HepG2 (cell line): ENCODE results near the gene NRL. TPM values are rescaled to one million over a fixed set of nuclear protein-coding genes. Genes with fewer than 3 reads are reported as not detected.
A peak's percentile ranks its signal among the peaks of the same experiment; 100 is the strongest.

Source experiments
- ATAC-seq: fragments of 200-7000 bp; cut with Tn5 transposase; 3 replicates; pipeline ENCODE4 v1.9.1; 2020; ENCODE audit warnings: mild to moderate bottlenecking, moderate library complexity
- BruUV-seq: library from RNA; stranded (reverse); fragments of 400-500 nt; replicated peaks from 2 replicates; lab custom pipeline; 2021; lab: Mats Ljungman, UMichigan
- CTCF ChIA-PET: fragments of 300-600 bp; formaldehyde crosslinking; extraction: SDS; loops from one replicate; lab custom pipeline; 2021; ENCODE audit warnings: low total read pairs, inconsistent platforms, low intra/inter-chr PET ratio; lab: Yijun Ruan, JAX
- POLR2A ChIA-PET: fragments of 350-600 bp; sonication (Branson Sonifier 250); formaldehyde crosslinking; loops from one replicate; lab custom pipeline; 2020; ENCODE audit warnings: antibody characterized with exemption, inconsistent platforms; lab: Yijun Ruan, JAX
- DNase-seq: peaks from one replicate; pipeline ENCODE4 v3.0.0-alpha.2; 2015; ENCODE audit warnings: low spot score
- FAIRE-seq: peaks from 3 replicates; lab custom pipeline; 2011; peaks lifted over from hg19 to GRCh38; lab: Jason Lieb, UNC
- H2AFZ ChIP-seq: one replicate; pipeline ENCODE4 v1.6.1; 2011; ENCODE audit warnings: low read length, inconsistent platforms
- H3K27ac ChIP-seq: fragments of 300-600 bp; 3 replicates; pipeline ENCODE4 v1.8.0; 2011; ENCODE audit warnings: mixed run types, mild to moderate bottlenecking, mixed read lengths, low read length, inconsistent platforms; ENCODE audit not compliant: insufficient read depth; ENCODE audit errors: extremely low read length
- H3K27me3 ChIP-seq, 2 experiments: fragments of 200-600 bp in 1 of 2; 2 replicates in 1 of 2; 3 replicates in 1 of 2; pipeline versions ENCODE4 v1.6.0 to v1.8.0; 2011; ENCODE audit warnings: low read length in 2 of 2, mild to moderate bottlenecking in 2 of 2, moderate library complexity in 2 of 2, inconsistent platforms in 1 of 2; ENCODE audit not compliant: insufficient read depth in 2 of 2, control insufficient read depth in 1 of 2
- H3K36me3 ChIP-seq, 2 experiments: fragments of 200-600 bp in 1 of 2; replicated peaks in 1 of 2; 2 replicates in 1 of 2; 3 replicates in 1 of 2; pipeline versions ENCODE4 v1.5.1 to v1.8.0; 2011; ENCODE audit warnings: low read length in 2 of 2, inconsistent platforms in 1 of 2; ENCODE audit not compliant: insufficient read depth in 2 of 2, control insufficient read depth in 1 of 2
- H3K4me1 ChIP-seq: 2 replicates; pipeline ENCODE4 v1.5.1; 2012; ENCODE audit warnings: low read length, inconsistent platforms; ENCODE audit not compliant: insufficient read depth
- H3K4me2 ChIP-seq: 2 replicates; pipeline ENCODE4 v1.6.0; 2011; ENCODE audit warnings: low read depth, low read length, inconsistent platforms
- H3K4me3 ChIP-seq, 3 experiments: fragments of 200-600 bp in 1 of 3; sonication (generic), shearing (Covaris generic) in 1 of 3; replicated peaks in 1 of 3; 2 replicates each; pipeline ENCODE4 v1.5.1; 2011 to 2016; ENCODE audit warnings: low read length in 3 of 3, inconsistent platforms in 2 of 3, low read depth in 2 of 3, mild to moderate bottlenecking in 2 of 3, control low read depth in 1 of 3, mixed read lengths in 1 of 3; ENCODE audit not compliant: insufficient read depth in 1 of 3
- H3K79me2 ChIP-seq: one replicate; pipeline ENCODE4 v1.6.1; 2011; ENCODE audit warnings: low read length, inconsistent platforms; ENCODE audit not compliant: insufficient read depth
- H3K9ac ChIP-seq: 2 replicates; pipeline ENCODE4 v1.6.0; 2011; ENCODE audit warnings: mild to moderate bottlenecking, low read depth, low read length, inconsistent platforms; ENCODE audit not compliant: insufficient read depth
- H3K9me3 ChIP-seq: 2 replicates; pipeline ENCODE4 v1.5.1; 2012; ENCODE audit warnings: mild to moderate bottlenecking, low read length
- H4K20me1 ChIP-seq: 2 replicates; pipeline ENCODE4 v1.6.0; 2011; ENCODE audit warnings: inconsistent platforms, mild to moderate bottlenecking, low read length, moderate library complexity; ENCODE audit not compliant: insufficient read depth
- ARNTL ChIP-seq: sonication (generic); formaldehyde crosslinking; IDR thresholded peaks from 2 replicates; pipeline ENCODE4 v1.4.0; 2020; ENCODE audit warnings: mild to moderate bottlenecking, missing genetic modification reagents
- CENPT ChIP-seq: sonication (generic); formaldehyde crosslinking; IDR thresholded peaks from 2 replicates; pipeline ENCODE4 v1.8.0; 2022; ENCODE audit warnings: low read depth, mild to moderate bottlenecking, moderate library complexity, missing genetic modification reagents
- DMAP1 ChIP-seq: IDR thresholded peaks from 2 replicates; pipeline ENCODE4 v1.6.1; 2016
- EED ChIP-seq: sonication (generic); formaldehyde crosslinking; IDR thresholded peaks from 2 replicates; pipeline ENCODE4 v1.5.0; 2020; ENCODE audit warnings: mild to moderate bottlenecking, missing genetic modification reagents
- FLYWCH1 ChIP-seq: sonication (generic); formaldehyde crosslinking; IDR thresholded peaks from 2 replicates; pipeline ENCODE4 v1.8.1; 2023; ENCODE audit warnings: mild to moderate bottlenecking, missing genetic modification reagents
- FOSL1 ChIP-seq: sonication (generic); formaldehyde crosslinking; IDR thresholded peaks from 2 replicates; pipeline ENCODE4 v1.9.0; 2021; ENCODE audit warnings: missing genetic modification reagents, borderline replicate concordance
- MAFF ChIP-seq: IDR thresholded peaks from 2 replicates; pipeline ENCODE4 v1.6.1; 2011; ENCODE audit warnings: low read depth, low read length, improper control_type of control experiment
- PBX3 ChIP-seq: sonication (generic); formaldehyde crosslinking; IDR thresholded peaks from 2 replicates; pipeline ENCODE4 v1.8.1; 2023; ENCODE audit warnings: missing genetic modification reagents, inconsistent platforms, borderline replicate concordance
- SOX13 ChIP-seq, 3 experiments: fragments of 450-650 bp in 1 of 3; sonication (generic) in 1 of 3; formaldehyde crosslinking in 1 of 3; IDR thresholded peaks in 2 of 3; conservative IDR thresholded peaks in 1 of 3; 2 replicates each; pipeline versions ENCODE4 v1.5.0 to v1.6.1; 2016 to 2020; ENCODE audit warnings: antibody characterized with exemption in 1 of 3, mild to moderate bottlenecking in 1 of 3, missing compliant biosample characterization in 1 of 3, missing genetic modification reagents in 1 of 3, moderate library complexity in 1 of 3
- ZNF10 ChIP-seq: sonication (generic); formaldehyde crosslinking; IDR thresholded peaks from 2 replicates; pipeline ENCODE4 v1.4.0; 2020; ENCODE audit warnings: mild to moderate bottlenecking, low read depth, missing genetic modification reagents, borderline replicate concordance
- ZNF225 ChIP-seq: sonication (generic); formaldehyde crosslinking; IDR thresholded peaks from 2 replicates; pipeline ENCODE4 v1.4.0; 2020; ENCODE audit warnings: mild to moderate bottlenecking, missing genetic modification reagents
- ZNF513 ChIP-seq: sonication (generic); formaldehyde crosslinking; conservative IDR thresholded peaks from 2 replicates; pipeline ENCODE4 v1.5.0; 2020; ENCODE audit warnings: missing genetic modification reagents
- ZNF660 ChIP-seq: sonication (generic); formaldehyde crosslinking; IDR thresholded peaks from 2 replicates; pipeline ENCODE4 v1.5.1; 2020; ENCODE audit warnings: mild to moderate bottlenecking, low read depth, missing genetic modification reagents, borderline replicate concordance
- ZNF747 ChIP-seq: sonication (generic); formaldehyde crosslinking; IDR thresholded peaks from 2 replicates; pipeline ENCODE4 v1.8.1; 2023; ENCODE audit warnings: missing genetic modification reagents, mild to moderate bottlenecking, borderline replicate concordance
- ZNF768 ChIP-seq: sonication (generic); formaldehyde crosslinking; IDR thresholded peaks from 2 replicates; pipeline ENCODE4 v1.4.0; 2020; ENCODE audit warnings: missing genetic modification reagents
- ZNF770 ChIP-seq: sonication (generic); formaldehyde crosslinking; IDR thresholded peaks from 2 replicates; pipeline ENCODE4 v1.5.0; 2020; ENCODE audit warnings: mild to moderate bottlenecking, missing genetic modification reagents
- WGBS: methylation state at CpG from one replicate; pipeline ENCODE4 v1.1.6; 2017; ENCODE audit warnings: low lambda C conversion rate; 5-methylcytosine and 5-hydroxymethylcytosine counted together
- in situ Hi-C: cut with HindIII; loops from 2 replicates; pipeline ENCODE4 v1.10.0; 2017; ENCODE audit warnings: low pct_unique_long_range_greater_than_20kb; ENCODE audit not compliant: extremely low pct_ligation_motif_present
- intact Hi-C: fragments of 100-400 bp; cut with micrococcal nuclease; formaldehyde crosslinking; loops from one replicate; pipeline ENCODE4 v1.10.0; 2022; ENCODE audit not compliant: unreplicated experiment
- polyA plus RNA-seq, 8 experiments: library from polyadenylated mRNA; depleted of rRNA in 3 of 8; stranded (reverse) in 7 of 8; unstranded in 1 of 8; fragments of >200 nt; fragmentation: Illumina TruSeq in 4 of 8; extraction: Trizol in 4 of 8; gene quantifications; 2 replicates each; pipeline versions ENCODE4 v1.2.1 to v1.2.3, GENCODE V29; 2011 to 2016; ENCODE audit warnings: low read depth in 4 of 8, missing spikeins in 1 of 8, mixed read lengths in 1 of 8; ENCODE audit not compliant: insufficient read depth in 1 of 8
- total RNA-seq, 5 experiments: library from RNA; depleted of rRNA; stranded (reverse); fragments of >200 nt; fragmentation: Illumina TruSeq; extraction: Trizol; gene quantifications; 2 replicates each; pipeline ENCODE4 v1.2.3, GENCODE V29; 2016; ENCODE audit warnings: low read depth in 1 of 5
- TF ChIP-seq, protein P1 (sequence below): sonication (generic); formaldehyde crosslinking; IDR thresholded peaks from 2 replicates; pipeline ENCODE4 v1.5.1; 2020; ENCODE audit warnings: mild to moderate bottlenecking, missing genetic modification reagents, moderate library complexity

The NRL gene
- total and polyA plus RNA-seq, 2 of the 13 experiments (the other 11 are each of a cell fraction or from before 2014, with no cell fraction given) = 2.5 to 4.7 TPM

GRCh38 chr14:24082411-24083080 lies 32.2 kb downstream of the NRL start:
- intact Hi-C loops = no loop called here
- no peaks in the 10 kb centered on the region for H4K20me1 ChIP-seq
- H3K27me3 ChIP-seq = peaks cover 19 to 79% of the 10 kb centered on the region in 2 experiments
- no peaks in the 10 kb centered on the region for H3K9me3 ChIP-seq
- H3K79me2 ChIP-seq = no peaks in the 10 kb centered on the region
- CTCF ChIA-PET = interaction anchor here (1.3 kb wide), 1 partner anchor 8 kb away, joined by 3 read pairs; no protein-coding TSS in a partner anchor
- H3K4me1 ChIP-seq = peaks cover 26% of the 10 kb centered on the region
- DNase-seq = no peak
- H3K9ac ChIP-seq = no peak overlapping the region
- H3K36me3 ChIP-seq = no peaks in the 10 kb centered on the region
- H3K27ac ChIP-seq = no peak overlapping the region
- H3K4me2 ChIP-seq = no peak overlapping the region
- peak; percentile 4; the same call in 2 of the 3 replicates for ATAC-seq
- no TSS peak for BruUV-seq
- POLR2A ChIA-PET = interaction anchor here (1.0 to 4.9 kb wide), 13 partner anchors 8 to 189 kb away, joined by 3 to 131 read pairs (median 11); partner anchors contain the start of genes CARMIL3, CHMP4A, DCAF11 and NRL
- in situ Hi-C loops = no loop called here
- no peak for FAIRE-seq
- H2AFZ ChIP-seq = no peak overlapping the region
- 67% methylated on average over 5 of the region's 5 CpGs for WGBS
- no peak overlapping the region for H3K4me3 ChIP-seq
- TF ChIP-seq ZNF770 (CRISPR knock-in tag) = no peak
- TF ChIP-seq CENPT (CRISPR knock-in tag) = 0 out of 2 replicates have a peak, but pooled peaks have one; percentile 50
- no peak for TF ChIP-seq DMAP1
- TF ChIP-seq FOSL1 (CRISPR knock-in tag) = no peak
- TF ChIP-seq ZNF768 (CRISPR knock-in tag) = peak; percentile 56; the same call in 1 of the 2 replicates
- TF ChIP-seq ZNF747 (CRISPR knock-in tag) = 0 out of 2 replicates have a peak, but pooled peaks have one; percentile 5
- no peak for TF ChIP-seq SOX13 (IDR thresholded peaks at IDR 0.05)
- no peak for TF ChIP-seq SOX13 (CRISPR knock-in tag; conservative IDR thresholded peaks at IDR 0.05 in 1 of 2, IDR thresholded peaks at IDR 0.05 in 1 of 2)
- no peak for TF ChIP-seq ZNF660 (CRISPR knock-in tag)
- peak; percentile 86; the same call in 1 of the 2 replicates for TF ChIP-seq EED (CRISPR knock-in tag)
- TF ChIP-seq ZNF513 (CRISPR knock-in tag) = no peak
- 0 out of 2 replicates have a peak, but pooled peaks have one; percentile 32 for TF ChIP-seq ZNF10 (CRISPR knock-in tag)
- TF ChIP-seq PBX3 (CRISPR knock-in tag) = no peak
- peak; percentile 13; the same call in 1 of the 2 replicates for TF ChIP-seq ZNF225
- TF ChIP-seq ARNTL (CRISPR knock-in tag) = 0 out of 2 replicates have a peak, but pooled peaks have one; percentile 5
- TF ChIP-seq, protein P1, sequence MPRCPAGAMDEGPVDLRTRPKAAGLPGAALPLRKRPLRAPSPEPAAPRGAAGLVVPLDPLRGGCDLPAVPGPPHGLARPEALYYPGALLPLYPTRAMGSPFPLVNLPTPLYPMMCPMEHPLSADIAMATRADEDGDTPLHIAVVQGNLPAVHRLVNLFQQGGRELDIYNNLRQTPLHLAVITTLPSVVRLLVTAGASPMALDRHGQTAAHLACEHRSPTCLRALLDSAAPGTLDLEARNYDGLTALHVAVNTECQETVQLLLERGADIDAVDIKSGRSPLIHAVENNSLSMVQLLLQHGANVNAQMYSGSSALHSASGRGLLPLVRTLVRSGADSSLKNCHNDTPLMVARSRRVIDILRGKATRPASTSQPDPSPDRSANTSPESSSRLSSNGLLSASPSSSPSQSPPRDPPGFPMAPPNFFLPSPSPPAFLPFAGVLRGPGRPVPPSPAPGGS (CRISPR knock-in tag) = no peak
- 0 out of 2 replicates have a peak, but pooled peaks have one; percentile 4 for TF ChIP-seq FLYWCH1 (CRISPR knock-in tag)
- no peak for TF ChIP-seq MAFF
